Measurements from ENCODE around the gene KLK10. TPM values are rescaled to one million over a fixed set of nuclear protein-coding genes. Genes with fewer than 3 reads are reported as not detected.

KLK10 gene
- total RNA-seq, 1 experiment from 2014 or later, result 33.6 TPM

GRCh38 chr19:50964266-50964665, 55.2 kb downstream of the KLK10 start:
- no peak overlapping the region for H3K4me3 ChIP-seq (replicated peaks in 1 of 2; ENCODE audit: low read depth in 1 of 2, low read length in 2 of 2)
- H3K9me3 ChIP-seq (ENCODE audit: control insufficient read depth in 1 of 2, insufficient read depth in 1 of 2, low read depth in 1 of 2, low read length in 2 of 2), result no peaks in the 10 kb centered on the region
- BruUV-seq (replicated peaks), result no TSS peak
- no peak overlapping the region for H2AFZ ChIP-seq (ENCODE audit: low read depth, low read length, poor library complexity, severe bottlenecking)
- H3K36me3 ChIP-seq (ENCODE audit: control insufficient read depth in 1 of 2, insufficient read depth in 2 of 2, low read length in 2 of 2), result no peaks in the 10 kb centered on the region
- no peak overlapping the region for H3K9ac ChIP-seq (ENCODE audit: low read length)
- H3K4me2 ChIP-seq (ENCODE audit: low read length), result no peak overlapping the region
- no peaks in the 10 kb centered on the region for H3K9me2 ChIP-seq (ENCODE audit: insufficient read depth)
- no peaks in the 10 kb centered on the region for H3K79me2 ChIP-seq (ENCODE audit: insufficient read depth, low read length)
- no peak for DNase-seq (ENCODE audit: low read depth, low spot score)
- H3K4me1 ChIP-seq (ENCODE audit: control insufficient read depth in 1 of 2, insufficient read depth in 2 of 2, low read length in 2 of 2), result peaks cover 24 to 46% of the 10 kb centered on the region in 2 experiments
- ChIA-PET POLR2A (no interaction called here), CTCF (no interaction called here), RAD21 (ENCODE audit: low non-redundant PET in 1 of 2, low total read pairs in 2 of 2, uncharacterized antibody in 2 of 2, unreplicated experiment in 2 of 2) (no interaction called here)
- no peak for TF ChIP-seq REST (IDR thresholded peaks at IDR 0.05; ENCODE audit: low read depth)
- no peak for TF ChIP-seq SIN3A (IDR thresholded peaks at IDR 0.05; ENCODE audit: low read depth)
- TF ChIP-seq EZH2 (IDR thresholded peaks at IDR 0.05), result no peak
- TF ChIP-seq ATF3 (IDR thresholded peaks at IDR 0.05), result no peak
- TF ChIP-seq TCF7L2 (IDR thresholded peaks at IDR 0.05; ENCODE audit: borderline replicate concordance, extremely low read depth, insufficient read depth, insufficient read length), result no peak
- TF ChIP-seq MAX (IDR thresholded peaks at IDR 0.05), result no peak
- TF ChIP-seq EGR1 (IDR thresholded peaks at IDR 0.05; ENCODE audit: low read depth), result no peak
- TF ChIP-seq YY1 (IDR thresholded peaks at IDR 0.05; ENCODE audit: extremely low read depth, insufficient replicate concordance, low read depth, low read length), result no peak
- no peak for TF ChIP-seq RAD21 (IDR thresholded peaks at IDR 0.05; ENCODE audit: low read depth)
- TF ChIP-seq CTCF (IDR thresholded peaks at IDR 0.05 in 2 of 3, conservative IDR thresholded peaks at IDR 0.05 in 1 of 3; ENCODE audit: borderline replicate concordance in 1 of 3, insufficient read depth in 1 of 3, low read depth in 2 of 3, low read length in 2 of 3), result no peak
- no peaks in the 10 kb centered on the region for H3K27me3 ChIP-seq (ENCODE audit: insufficient read depth, low read length)
- H4K20me1 ChIP-seq (ENCODE audit: insufficient read depth), result no peaks in the 10 kb centered on the region
- intact Hi-C loops (cut with micrococcal nuclease), result no loop called here
- no peak overlapping the region for H3K27ac ChIP-seq (ENCODE audit: low read depth, low read length)
- no peak for ATAC-seq
